Stimulated activated CD4-positive, alpha-beta T cell treated with anti-CD3 and anti-CD28 coated beads, Interleukin-1b, Interleukin-23, amount 100 ng/mL, for 1 hour (primary cell): ENCODE measurements around the gene IL1F10.
"Not testable (repeated sequence)": the region's sequence is repeated elsewhere in the genome, so short reads cannot be mapped to it uniquely, and the experiment has no call there.

ENCODE experiments used
- DNase-seq, 2 donors: peaks; one replicate each; pipeline ENCODE4 v3.0.0-alpha.2; 2020; ENCODE audit warnings: low read depth in 2 of 2

IL1F10 gene

DNA sequence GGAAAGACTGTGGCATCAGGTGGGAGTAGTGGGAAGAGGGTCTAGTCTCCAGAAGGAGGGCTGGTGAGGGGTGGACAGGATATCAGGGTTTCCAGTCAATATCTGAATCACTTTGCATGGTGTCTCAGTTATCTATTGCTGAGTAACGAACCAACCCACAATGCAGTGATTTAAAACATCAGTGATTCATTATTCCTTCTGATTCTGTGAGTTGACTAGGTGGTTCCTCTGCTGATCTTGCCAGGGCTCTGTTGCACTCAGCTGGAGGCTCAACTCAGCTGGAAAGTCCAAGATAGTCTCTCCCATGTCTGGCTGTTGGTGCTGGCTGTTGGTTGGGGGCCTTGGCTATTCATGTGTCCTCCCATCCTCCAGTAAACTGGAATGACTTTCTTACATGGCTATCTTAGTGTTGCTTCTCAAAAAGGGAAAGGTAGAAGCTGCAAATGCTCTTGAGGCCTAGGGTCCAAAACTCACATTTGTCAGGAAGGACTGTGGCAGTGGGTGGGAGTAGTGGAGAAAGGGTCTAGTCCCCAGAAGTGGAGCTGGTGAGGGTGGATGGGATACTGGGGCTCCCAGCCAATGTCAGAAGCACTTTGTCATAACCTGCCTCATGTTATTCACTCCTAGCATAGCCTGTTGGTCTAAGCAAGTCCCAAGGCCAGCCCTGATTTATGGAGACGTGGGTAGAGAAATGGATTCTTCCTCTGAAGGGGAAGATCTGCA is 13.9 kb downstream of the IL1F10 start:
- no peak for DNase-seq

DNA sequence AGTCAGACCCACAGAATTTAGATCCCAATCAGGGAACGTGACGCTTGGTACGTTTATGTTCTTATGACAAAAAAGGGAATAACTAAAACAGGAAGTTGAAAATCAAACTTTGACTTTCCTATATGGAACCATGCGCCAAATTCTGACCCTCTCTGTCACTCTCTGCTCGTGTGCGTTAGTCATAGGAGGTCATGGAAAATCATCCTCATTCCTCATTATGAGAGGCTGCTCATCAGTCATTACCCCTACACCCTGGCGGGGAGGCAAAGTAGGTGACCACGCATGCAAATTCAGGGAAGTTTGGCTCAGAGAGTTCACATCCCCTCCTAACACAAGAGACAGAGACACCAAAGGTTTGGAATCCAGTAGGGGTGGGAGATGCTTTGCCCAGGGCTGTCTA is 15.5 kb downstream of the IL1F10 start:
- no peak for DNase-seq

DNA sequence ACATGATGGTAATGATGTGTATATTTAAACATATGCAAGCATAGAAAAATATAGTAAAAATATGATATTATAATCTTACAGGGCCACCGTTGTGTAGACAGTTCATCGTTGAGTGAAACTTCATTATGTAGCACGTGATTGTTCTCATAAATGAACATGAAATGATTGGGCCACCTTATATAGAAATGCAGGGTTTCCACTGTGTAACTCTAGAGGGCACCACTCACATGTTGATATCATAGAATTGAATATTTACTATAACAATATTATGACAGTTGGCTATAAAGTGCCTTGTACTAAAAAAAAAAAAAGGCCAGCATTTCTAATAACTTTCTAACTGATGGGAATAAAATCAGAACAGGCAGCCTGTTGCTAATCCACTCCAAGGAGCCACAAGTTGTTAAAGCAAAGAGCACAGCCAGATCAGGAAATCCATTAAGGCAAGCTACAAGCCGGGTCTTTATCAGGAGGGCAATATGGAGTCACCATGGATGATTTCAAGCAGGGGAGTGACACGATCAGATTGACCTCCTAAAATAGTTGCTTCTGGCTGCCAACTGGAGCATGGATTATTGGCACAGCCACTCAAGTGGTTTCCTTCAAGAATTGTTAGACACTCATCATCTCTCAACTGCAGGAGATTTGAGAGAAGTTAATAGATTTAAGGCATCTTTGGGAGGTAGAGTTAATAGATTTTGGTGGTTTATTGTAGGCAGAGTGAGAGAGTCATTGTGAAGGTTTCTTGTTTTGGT is 16.7 kb downstream of the IL1F10 start:
- DNase-seq: no peak

DNA sequence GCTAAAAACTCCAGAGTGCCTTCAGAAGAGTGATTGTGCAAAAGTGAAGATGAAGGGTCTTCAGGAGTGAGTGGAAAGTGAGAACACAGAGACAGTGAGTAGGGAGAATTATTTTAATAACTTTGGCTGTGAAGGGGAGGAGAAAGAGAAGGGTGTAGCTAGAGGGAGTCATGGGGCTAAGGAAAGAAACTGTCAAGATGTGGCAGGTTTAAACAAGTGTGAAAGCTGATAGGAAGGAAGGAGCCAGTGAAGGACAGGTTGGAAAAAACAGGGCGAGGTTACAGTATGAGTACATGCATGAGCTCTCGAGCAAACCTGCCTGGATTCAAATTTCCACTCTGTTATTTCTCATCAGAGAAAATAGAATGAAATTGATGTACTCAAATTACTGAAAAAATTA is 17.8 kb downstream of the IL1F10 start:
- no peak for DNase-seq

DNA sequence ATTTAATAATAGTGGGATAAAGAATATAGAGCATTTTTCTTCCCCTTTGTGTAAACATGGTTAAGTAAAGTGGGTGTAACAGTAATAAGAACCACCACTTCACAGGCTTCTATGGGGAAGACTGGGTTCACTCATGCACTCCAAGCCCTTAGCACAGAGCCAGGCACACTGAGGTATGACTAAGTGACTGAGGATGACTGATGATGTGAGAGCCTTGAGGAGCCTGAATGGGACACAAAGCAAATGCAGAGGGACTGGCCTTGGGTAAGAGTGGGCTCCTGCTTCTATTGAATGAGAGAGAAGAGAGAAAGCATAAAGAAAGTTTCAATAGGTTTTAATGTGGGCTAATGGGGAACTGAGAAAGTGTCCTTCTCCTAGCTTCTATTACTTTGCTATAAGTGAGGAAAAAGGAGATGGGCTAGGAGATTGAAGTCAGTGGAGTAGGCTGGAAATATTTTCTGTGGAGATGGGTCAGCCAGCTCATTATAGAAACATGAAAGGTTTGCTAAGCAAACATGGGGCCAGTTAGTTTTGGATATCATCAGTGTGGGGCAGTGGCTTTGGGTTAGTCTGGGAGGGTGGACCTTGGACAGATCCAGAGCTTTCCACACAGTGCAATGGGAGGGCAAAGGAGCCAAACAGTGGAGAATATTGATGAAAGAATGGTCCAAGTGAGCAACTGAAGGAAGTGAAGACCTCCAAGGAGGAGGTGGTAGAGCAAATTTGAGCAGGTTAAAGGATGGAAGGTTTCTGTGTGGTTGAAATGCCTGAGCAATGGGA is 20.6 kb downstream of the IL1F10 start:
- DNase-seq: no peak

DNA sequence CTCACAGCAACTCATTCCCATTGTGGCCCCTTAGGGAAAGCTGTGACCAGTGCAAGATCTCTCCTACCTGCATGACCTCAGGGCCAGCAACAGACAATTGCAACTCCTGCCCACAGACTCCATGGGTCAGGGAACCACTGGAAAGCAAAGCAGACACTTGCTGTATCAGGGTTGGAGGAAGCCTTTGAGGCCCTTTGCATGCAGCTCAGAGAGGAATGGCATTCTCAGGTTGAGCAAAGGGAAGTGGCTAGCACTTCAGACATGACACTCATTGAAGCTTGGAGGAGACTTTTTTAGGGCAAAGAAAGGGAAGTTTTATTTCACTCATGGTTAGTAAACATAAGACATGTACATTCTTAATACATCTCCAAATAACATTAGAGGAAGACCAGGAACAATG is 22.1 kb downstream of the IL1F10 start:
- no peak for DNase-seq

DNA sequence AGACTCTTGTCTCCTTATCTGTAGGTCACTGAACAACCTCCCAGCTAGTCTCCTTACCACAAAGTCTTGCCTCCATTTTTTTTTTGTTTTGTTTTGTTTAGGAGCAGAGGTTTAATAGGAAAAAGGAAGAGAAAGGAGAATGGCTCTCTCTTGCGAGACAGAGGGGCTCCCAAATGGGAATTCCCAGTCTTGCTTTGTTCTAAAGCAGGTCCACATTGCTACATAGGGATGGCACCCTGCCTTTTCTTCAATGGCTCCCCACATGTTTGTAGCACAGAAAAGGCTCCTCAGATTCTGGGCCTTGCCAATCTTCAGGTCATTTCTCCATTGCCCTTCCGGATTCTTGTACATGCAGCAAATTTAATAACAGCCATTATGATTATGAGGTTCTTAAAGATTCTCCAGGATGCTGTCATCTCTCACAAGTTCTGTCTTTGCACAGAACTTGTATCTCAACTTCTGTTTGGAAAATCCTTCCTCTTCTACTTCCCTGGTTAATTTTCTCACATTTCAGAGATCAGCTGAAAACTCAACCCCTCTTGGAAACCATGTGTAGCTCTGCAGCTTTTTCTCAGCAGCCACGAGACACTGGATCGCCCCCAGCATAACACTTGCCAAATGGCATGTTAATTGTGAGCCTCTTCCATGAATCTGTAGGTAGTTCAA is 23.6 kb downstream of the IL1F10 start:
- DNase-seq: no peak

DNA sequence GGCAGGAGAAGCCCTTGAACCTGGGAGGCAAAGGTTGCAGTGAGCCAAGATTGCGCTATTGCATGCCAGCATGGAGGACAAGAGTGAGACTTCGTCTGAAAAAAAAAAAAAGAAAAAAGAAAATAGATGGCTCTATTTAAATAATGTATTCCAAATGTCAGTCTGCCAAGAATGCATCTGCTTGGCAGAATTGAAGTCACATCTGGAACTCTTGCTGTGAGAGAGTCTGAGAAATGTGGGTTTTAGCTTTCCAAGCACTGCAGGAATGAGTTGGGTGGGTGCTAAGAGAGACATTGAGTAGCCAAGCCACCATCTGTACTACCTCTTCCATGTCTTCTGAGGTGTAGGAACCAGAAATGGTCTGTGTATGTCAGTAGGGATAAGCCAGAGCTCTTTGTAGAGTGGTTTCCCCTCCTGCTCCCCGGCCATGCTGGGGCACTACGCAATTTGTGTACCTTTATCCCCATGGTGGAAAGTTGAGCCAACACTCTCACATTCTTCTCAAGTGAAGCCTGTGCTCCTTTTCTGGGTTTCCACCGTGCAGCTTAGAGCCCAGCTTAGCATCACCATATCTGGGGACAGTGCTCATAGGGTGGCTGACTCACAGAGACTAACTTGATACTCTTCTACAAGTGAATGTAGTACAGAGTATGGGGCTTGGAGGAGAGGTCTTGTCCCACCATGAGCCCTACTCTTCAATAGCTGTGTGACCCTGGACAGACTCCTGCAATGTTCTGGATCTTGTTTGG is 25.3 kb downstream of the IL1F10 start:
- DNase-seq: no peak

DNA sequence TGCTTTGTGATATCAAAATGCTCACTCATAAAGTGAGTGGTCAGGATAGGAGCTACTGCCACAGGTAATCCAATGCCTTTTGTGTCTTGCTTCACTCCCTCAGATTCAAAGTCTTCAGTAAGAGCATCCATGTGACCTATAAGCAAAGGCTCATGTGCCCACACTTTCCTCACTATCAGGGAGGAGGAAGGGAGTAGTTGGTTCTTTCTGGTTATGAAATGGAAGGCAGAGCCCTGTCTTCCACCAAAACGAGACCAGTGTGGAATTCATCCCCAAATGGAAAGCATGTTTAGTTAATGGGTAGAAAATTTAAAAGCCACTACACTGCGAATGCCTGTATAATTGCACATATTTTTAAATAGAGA is 25.8 kb downstream of the IL1F10 start:
- no peak for DNase-seq

DNA sequence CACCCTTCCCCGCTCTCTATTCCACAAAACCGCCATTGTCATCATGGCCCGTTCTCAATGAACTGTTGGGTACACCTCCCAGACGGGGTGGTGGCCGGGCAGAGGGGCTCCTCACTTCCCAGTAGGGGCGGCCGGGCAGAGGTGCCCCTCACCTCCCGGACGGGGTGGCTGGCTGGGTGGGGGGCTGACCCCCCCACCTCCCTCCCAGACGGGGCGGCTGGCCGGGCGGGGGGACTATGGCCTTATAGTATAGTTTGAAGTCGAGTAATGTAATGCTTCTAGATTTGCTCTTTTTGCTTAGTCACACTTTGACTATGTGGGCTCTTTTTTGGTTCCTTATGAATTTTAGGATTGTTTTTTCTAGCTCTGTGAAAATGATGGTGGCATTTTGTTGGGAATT is 28.5 kb downstream of the IL1F10 start:
- not testable (repeated sequence) for DNase-seq

DNA sequence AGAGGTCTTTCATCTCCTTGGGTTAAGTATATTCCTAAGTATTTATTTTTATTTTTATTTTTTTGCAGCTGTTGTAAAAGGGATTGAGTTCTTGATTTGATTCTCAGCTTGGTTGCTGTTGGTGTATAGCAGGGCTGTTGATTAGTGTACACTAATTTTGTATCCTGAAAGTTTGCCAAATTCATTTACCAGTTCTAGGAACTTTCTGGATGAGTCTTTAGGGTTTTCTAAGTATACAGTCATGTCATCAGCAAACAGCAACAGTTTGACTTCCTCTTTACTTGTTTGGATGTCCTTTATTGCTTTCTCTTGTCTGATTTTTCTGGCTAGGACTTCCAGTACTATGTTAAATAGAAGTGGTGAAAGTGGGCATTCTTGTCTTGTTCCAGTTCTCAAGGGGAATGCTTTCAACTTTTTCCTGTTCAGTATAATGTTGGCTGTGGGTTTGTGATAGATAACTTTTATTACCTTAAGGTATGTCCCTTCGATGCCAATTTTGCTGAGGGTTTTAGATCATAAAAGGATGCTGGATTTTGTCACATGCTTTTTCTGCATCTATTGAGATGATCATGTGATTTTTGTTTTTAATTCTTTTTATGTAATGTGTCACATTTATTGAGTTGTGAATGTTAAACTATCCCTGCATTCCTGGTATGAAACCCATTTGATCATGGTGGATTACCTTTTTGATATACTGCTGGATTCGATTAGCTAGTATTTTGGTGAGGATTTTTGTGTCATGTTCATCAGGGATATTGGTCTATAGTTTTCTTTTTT is 29.3 kb downstream of the IL1F10 start:
- not testable (repeated sequence) for DNase-seq

DNA sequence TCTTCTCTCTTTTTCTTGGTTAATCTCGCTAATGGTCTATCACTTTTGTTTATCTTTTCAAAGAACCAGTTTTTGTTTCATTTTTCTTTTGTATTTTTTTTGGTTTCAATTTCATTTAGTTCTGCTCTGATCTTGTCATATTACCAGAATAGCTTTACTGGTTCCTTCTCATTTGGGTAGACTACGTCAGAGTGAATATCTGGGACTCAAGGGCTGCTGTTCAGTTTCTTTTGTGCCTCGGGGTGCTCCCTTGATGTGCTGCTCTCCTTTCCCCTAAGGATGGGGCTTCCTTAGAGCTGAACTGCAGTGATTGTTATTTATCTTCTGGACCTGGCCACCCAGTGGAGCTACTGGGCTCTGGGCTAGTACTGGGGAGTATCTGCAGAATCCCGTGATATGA is 30.3 kb downstream of the IL1F10 start:
- DNase-seq: no peak

DNA sequence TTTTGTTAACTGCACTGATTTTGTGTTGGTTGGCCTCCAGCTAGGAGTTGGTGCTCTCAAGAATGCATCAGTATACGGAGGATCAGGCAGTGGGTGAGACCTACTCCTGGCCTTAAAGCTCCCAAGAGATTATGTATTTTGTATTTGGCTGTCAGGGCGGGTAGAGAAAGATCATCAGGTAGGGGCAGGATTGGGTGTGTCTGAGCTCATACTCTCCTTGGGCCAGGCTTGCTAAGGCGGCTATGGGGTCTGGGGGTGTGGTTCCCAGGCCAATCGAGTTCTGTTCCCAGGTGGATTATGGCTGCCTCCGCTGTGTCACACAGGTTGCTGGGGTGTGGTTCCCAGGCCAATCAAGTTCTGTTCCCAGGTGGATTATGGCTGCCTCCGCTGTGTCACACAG is 30.8 kb downstream of the IL1F10 start:
- DNase-seq: no peak

DNA sequence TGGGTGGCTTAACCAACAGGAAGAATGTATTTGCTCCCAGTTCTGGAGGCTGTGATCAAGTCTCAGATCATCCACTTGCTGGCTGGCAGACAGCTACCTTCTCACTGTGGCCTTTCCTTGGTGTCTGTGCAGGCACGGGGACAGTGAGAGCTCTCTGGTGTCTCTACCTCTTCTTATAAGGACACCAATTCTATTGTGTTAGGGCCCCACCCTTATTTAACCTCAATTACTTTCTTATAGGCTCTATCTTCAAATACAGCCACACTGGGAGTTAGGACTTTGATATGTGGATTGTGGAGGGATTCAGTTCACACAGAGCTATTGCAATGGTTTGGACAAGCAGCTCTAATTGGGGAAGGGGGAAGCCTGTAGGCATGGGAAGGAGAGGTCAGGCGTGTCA is 34.4 kb downstream of the IL1F10 start:
- no peak for DNase-seq

DNA sequence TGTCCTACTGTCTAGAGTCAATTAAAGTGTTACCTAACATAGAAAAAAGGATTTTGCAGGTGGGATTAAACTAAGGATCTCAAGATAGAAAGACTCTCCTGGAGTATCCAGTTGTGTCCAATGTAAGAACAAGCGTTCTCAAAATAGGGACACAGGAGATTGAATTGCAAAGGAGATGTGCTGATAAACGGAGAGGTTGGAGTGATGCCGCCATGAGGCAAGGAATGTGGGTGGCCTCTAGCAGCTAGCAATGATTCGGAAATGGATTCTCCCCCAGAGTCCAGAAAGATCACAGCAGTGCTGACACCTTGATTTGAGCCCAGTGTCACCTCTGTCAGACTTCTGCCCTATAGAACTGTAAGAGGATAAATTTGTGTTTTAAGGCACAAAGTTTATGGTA is 35.5 kb downstream of the IL1F10 start:
- DNase-seq: no peak

DNA sequence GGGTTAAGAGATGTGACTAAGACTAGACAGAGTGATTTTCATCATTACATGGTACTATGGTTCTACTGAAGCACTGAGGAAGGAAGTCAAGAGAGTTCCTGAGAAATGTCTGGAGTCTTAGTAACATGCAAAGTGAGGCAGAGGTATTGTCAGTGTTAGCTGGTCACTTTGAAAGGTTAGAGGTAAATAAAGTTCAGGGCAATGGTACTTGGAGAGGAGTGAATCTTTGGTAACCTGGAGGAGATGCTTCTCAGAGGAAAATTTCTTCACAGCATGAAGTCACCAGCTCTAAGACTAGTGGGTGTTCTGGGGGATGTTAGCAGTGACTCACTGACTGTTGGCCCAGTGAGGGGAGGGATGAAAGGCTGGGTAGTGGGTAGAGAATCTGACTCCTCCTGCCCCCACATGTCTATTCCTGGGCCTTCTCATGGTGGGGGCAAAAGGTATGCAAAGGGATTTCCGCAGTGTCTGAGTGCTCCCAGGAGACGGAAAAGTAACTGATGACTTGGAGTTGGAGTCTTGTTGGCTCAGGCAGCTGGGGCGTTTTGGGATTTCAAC is 36.4 kb downstream of the IL1F10 start:
- no peak for DNase-seq

DNA sequence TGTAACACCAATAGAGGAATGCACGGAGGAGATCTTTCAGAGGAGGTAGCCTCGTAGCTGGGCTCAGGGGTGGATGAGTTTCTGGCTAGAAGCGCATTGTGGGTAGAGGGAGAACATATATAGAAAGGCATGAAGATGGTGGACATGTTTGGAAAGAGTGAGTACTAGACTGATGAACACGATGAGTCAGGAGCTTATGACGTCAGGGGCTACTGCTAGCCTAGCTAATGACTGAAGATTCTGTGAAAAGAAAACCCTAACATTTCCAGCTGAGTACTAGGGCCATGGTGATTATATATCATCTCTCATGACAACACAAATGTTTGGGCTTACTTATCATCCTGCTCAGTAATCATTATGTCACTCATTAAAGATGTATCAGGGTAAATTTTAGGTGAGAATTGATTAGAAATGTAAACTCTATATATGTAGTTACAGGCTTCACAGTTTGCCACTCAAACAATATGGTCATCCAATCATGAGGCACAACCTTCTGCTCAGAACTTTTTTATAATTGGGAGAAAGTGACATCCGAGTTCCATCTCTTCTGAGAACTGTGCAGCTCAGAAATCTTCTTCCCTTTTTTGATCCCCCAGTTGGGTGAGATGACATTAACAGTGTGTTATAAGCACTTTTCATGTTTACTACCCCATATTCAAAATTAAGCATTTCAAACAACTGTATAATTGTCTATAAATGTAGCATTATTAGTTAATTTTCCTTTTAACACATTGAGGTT is 37.4 kb downstream of the IL1F10 start:
- DNase-seq: no peak

DNA sequence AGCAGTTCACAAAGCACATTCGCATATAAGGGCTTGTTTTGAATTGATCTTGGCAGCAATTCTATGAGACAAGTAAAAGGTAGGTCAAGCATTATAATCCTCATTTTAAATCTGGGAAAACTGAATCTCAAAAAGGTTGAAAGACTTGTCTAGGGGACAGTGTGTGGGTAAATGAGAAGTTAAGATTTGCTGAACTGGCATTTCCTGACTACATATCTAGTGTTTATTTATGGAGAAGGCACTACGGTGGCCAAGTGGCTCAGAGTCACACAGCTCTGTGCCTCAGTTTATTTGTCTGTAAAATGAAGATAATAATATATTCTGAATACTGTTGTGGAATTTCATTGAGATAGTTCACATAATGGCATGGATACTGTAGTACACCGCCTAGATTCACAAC is 43.4 kb downstream of the IL1F10 start:
- no peak for DNase-seq

DNA sequence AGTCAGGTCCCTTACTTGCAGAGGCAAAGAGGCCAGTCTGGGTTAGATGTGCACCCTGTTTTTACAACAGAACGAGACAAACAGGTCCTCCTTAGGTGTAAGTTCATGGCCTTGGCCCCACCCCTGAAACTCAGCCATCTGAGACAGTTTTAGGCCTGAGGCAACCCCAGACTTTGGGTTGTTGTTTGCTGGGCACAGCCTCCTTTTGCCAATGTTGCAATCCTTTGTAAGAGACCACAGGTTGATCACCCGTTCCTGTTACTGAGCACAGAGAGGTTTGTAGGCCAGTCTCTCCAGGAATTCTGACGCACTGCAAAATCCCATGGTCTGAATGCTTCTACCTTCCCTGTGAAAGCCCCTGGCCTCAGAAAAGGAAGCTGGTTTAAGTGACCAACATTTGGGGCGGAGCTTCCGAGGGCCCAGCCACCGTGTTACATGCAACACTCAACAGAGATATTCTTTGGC is 44.1 kb downstream of the IL1F10 start:
- DNase-seq: no peak

DNA sequence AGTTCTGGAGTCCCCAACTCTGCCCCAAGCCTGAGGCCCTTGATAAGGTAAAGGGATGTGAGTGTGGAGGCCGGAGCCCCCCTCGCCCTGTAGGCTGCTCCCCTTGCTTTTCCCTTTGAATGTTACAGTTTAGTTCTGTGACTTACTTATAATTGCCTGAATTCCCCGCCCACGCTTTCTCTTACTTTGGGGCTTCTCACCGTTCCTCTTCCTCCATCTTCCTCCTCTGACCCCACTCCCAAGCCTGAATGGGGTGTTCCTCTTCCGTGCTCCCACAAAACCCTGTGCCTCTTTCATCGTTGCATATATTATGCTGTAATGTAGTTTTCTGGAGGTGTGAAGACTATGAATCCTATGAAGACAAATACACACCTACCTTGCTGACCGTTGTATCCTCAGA is 44.7 kb downstream of the IL1F10 start:
- DNase-seq: no peak
